Transverse colon (tissue), 4 donors: ENCODE results near the gene PRIM1. TPM values are rescaled to one million over a fixed set of nuclear protein-coding genes. Genes with fewer than 3 reads are reported as not detected.
"Not testable (repeated sequence)": the region's sequence is repeated elsewhere in the genome, so short reads cannot be mapped to it uniquely, and the experiment has no call there.

Source experiments
- DNase-seq: peaks from one replicate; pipeline ENCODE4 v3.0.0-alpha.2; 2019
- H3K27ac ChIP-seq, 4 donors: fragments of 200-600 bp; sonication (generic); 2 replicates each; pipeline ENCODE4 v1.5.1; 2016 to 2018; ENCODE audit warnings: inconsistent platforms in 4 of 4
- H3K27me3 ChIP-seq: fragments of 200-600 bp; sonication (generic); 2 replicates; pipeline ENCODE4 v1.5.1; 2017; ENCODE audit warnings: inconsistent platforms
- H3K36me3 ChIP-seq, 4 donors: fragments of 200-600 bp; sonication (generic); 2 replicates each; pipeline ENCODE4 v1.5.1; 2017 to 2019; ENCODE audit warnings: inconsistent platforms in 4 of 4
- H3K4me1 ChIP-seq, 4 donors: fragments of 200-600 bp; sonication (generic); 2 replicates each; pipeline ENCODE4 v1.5.1; 2017 to 2020; ENCODE audit warnings: inconsistent platforms in 4 of 4
- H3K4me3 ChIP-seq, 4 donors: fragments of 200-600 bp; sonication (generic); 1 replicate in 1 of 4; 2 replicates in 3 of 4; pipeline versions ENCODE4 v1.5.1 to v1.6.1; 2017 to 2019; ENCODE audit warnings: inconsistent platforms in 4 of 4
- H3K9me3 ChIP-seq, 2 donors: fragments of 200-600 bp; sonication (generic); 2 replicates each; pipeline ENCODE4 v1.5.1; 2017 to 2019; ENCODE audit warnings: inconsistent platforms in 2 of 2
- CTCF ChIP-seq, 5 experiments: fragments of 200-600 bp in 3 of 5; fragments of 450-650 bp in 2 of 5; sonication (generic) in 3 of 5; IDR thresholded peaks; 1 replicate in 2 of 5; 2 replicates in 3 of 5; pipeline ENCODE4 v1.5.1; 2016 to 2017; ENCODE audit warnings: antibody characterized with exemption in 5 of 5, inconsistent platforms in 3 of 5, mild to moderate bottlenecking in 2 of 5, moderate library complexity in 1 of 5
- EP300 ChIP-seq: sonication (generic); formaldehyde crosslinking; IDR thresholded peaks from one replicate; pipeline ENCODE4 v1.6.1; 2017; ENCODE audit warnings: antibody characterized with exemption, low read depth
- POLR2A ChIP-seq: fragments of 450-650 bp; IDR thresholded peaks from one replicate; pipeline ENCODE4 v1.6.1; 2016; ENCODE audit warnings: antibody characterized with exemption, mild to moderate bottlenecking, moderate library complexity
- POLR2AphosphoS5 ChIP-seq, 3 donors: sonication (generic); formaldehyde crosslinking; IDR thresholded peaks; one replicate each; pipeline ENCODE4 v1.6.1; 2016; ENCODE audit warnings: antibody characterized with exemption in 3 of 3
- WGBS, 2 donors: methylation state at CpG; one replicate each; pipeline ENCODE4 v1.1.5; 2018; ENCODE audit warnings: low coverage in 1 of 2; 5-methylcytosine and 5-hydroxymethylcytosine counted together
- in situ Hi-C, 4 donors: fragments of 200-750 bp; cut with MboI; loops; one replicate each; pipeline versions ENCODE4 v1.15.0 to v1.15.1; 2017; ENCODE audit warnings: low sequenced_read_pairs in 3 of 4, low pct_ligation_motif_present in 1 of 4, low pct_unique_long_range_greater_than_20kb in 1 of 4
- intact Hi-C: fragments of 100-400 bp; cut with DNase I; formaldehyde crosslinking; loops from one replicate; pipeline ENCODE4 v1.15.1; 2023; ENCODE audit warnings: low total_unique reads
- total RNA-seq, 4 donors: library from RNA; depleted of rRNA; stranded (reverse); fragments of >200 nt; gene quantifications; one replicate each; pipeline ENCODE4 v1.1.0, GENCODE V29; 2016

Gene PRIM1
- total RNA-seq, 4 donors from 2014 or later = 1.4 to 10.6 (median 5.6) TPM; not detected in 1

DNA sequence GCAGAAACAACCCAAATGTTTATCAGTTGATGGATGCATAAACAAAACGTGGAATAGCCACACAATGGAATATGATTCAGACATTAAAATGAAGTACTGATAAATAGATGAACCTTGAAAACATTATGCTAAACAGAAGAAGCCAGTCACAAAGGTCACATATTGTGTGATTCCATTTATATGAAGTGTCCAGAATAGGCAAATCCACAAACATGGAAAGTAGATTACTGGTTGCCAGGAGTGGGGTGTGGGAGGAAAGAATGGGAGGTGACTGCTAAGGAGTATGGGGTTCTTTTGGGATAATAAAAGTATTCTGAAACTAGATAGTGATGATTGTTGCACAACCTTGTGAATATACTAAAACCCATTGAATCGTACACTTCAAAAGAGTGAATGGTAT is 9.7 kb upstream of the PRIM1 start:
- in situ Hi-C loops (loop anchor here in 1 of 4 donors (25.0 kb wide), 1 partner anchor 425 kb away; no protein-coding TSS in a partner anchor), intact Hi-C loops (no loop called here)
- H3K27ac ChIP-seq = no peak overlapping the region
- H3K36me3 ChIP-seq = no peaks in the 10 kb centered on the region
- H3K27me3 ChIP-seq = no peaks in the 10 kb centered on the region
- H3K4me3 ChIP-seq = no peak overlapping the region
- peaks cover 0 to 8% of the 10 kb centered on the region in 2 donors for H3K9me3 ChIP-seq
- no peak for DNase-seq
- H3K4me1 ChIP-seq = no peaks in the 10 kb centered on the region
- TF ChIP-seq POLR2AphosphoS5 (IDR thresholded peaks at IDR 0.05) (no peak), POLR2A (no peak), EP300 (no peak), CTCF (IDR thresholded peaks at IDR 0.05) (no peak)
- WGBS, 2 donors = 52 to 58% methylated on average over 2 of the region's 2 CpGs

GRCh38 chr12:56760460-56760859 is 8.3 kb upstream of the PRIM1 start:
- intact Hi-C loops = no loop called here
- Histone ChIP-seq H3K4me1 (no peaks in the 10 kb centered on the region), H3K4me3 (no peak overlapping the region), H3K27ac (no peak overlapping the region), H3K9me3 (peaks cover 0 to 8% of the 10 kb centered on the region in 2 donors), H3K36me3 (no peaks in the 10 kb centered on the region), H3K27me3 (no peaks in the 10 kb centered on the region)
- DNase-seq = no peak
- 85% methylated on average over 7 of the region's 7 CpGs; no CpG with 5 or more reads in 1 of the 2 donors for WGBS, 2 donors
- no peak for TF ChIP-seq POLR2A
- in situ Hi-C loops = loop anchor here in 1 of 4 donors (25.0 kb wide), 1 partner anchor 427 kb away; no protein-coding TSS in a partner anchor

DNA sequence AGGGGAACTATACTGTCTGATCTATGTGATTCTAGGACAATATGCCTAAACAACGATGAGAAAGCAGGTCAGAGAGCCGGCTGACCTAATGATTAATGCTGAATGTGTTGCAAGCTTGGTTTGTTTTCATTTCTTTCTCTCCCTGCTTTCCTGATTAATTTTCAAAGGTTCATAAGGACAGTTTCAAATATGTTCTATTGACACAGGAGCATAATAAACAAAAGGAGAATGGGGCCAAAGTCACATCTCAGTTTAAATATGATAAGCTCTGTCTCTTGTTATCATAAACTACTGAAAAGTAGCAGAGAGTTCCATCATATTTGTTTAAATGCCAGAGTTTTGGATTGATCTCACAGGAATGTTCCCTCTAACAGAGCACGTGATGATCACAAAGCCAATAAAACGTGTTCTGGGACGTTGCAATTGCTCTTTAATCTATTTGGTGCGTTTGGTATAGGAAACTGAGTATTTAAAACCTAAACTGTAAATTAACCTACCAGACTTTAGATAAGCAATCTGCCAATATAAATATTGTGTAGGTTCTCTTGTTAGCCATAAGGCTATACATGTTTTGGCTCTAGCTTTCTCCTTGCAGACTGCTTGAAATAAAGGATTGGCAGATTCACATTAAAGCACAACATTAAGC is 7.3 kb upstream of the PRIM1 start:
- H3K4me1 ChIP-seq = no peaks in the 10 kb centered on the region
- in situ Hi-C loops = loop anchor here (5.0 to 25.0 kb wide), 3 partner anchors 228 to 428 kb away; a partner anchor contains a TSS
- H3K36me3 ChIP-seq = no peaks in the 10 kb centered on the region
- H3K4me3 ChIP-seq = no peak overlapping the region
- WGBS, 2 donors = 47 to 53% methylated on average over 6 of the region's 6 CpGs
- peaks cover 0 to 8% of the 10 kb centered on the region in 2 donors for H3K9me3 ChIP-seq
- TF ChIP-seq POLR2A (no peak), CTCF (IDR thresholded peaks at IDR 0.05) (no peak), EP300 (no peak), POLR2AphosphoS5 (IDR thresholded peaks at IDR 0.05) (no peak)
- DNase-seq = no peak
- no peaks in the 10 kb centered on the region for H3K27me3 ChIP-seq
- no peak overlapping the region for H3K27ac ChIP-seq
- intact Hi-C loops = no loop called here

DNA sequence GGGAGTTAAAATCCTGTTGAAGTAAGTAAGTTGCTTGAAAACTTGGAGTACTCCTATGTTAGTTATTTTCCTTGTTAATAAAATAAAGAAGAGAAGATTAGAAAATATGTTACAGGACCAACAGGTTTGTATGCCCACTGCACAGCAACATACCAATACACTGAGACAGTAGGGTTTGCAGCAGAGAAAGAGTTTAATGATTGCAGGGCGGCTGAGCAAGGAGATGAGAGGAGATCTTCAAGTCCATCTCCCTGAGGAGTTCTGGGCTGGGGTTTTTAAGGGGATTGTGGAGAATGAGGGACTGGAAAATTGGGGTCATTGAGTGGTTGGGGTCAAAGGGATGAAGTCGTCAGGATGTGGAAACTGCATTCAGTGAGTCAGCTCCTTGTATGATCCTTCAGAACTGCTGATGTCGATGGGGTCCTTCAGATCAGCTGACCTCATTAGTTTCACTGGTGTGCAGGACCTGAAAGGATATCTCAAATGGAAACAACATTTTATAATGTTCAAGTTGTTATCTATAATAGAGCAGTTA is 6.7 kb upstream of the PRIM1 start:
- H3K4me1 ChIP-seq = no peaks in the 10 kb centered on the region
- no peak for DNase-seq
- H3K36me3 ChIP-seq = no peaks in the 10 kb centered on the region
- 77 to 84% methylated on average over 3 of the region's 3 CpGs for WGBS, 2 donors
- TF ChIP-seq CTCF (IDR thresholded peaks at IDR 0.05) (no peak), EP300 (no peak), POLR2A (no peak), POLR2AphosphoS5 (IDR thresholded peaks at IDR 0.05) (no peak)
- intact Hi-C loops (no loop called here), in situ Hi-C loops (loop anchor here (5.0 to 25.0 kb wide), 3 partner anchors 229 to 429 kb away; a partner anchor contains a TSS)
- no peak overlapping the region for H3K27ac ChIP-seq
- H3K27me3 ChIP-seq = no peaks in the 10 kb centered on the region
- no peak overlapping the region for H3K4me3 ChIP-seq
- H3K9me3 ChIP-seq = peaks cover 0 to 8% of the 10 kb centered on the region in 2 donors

DNA sequence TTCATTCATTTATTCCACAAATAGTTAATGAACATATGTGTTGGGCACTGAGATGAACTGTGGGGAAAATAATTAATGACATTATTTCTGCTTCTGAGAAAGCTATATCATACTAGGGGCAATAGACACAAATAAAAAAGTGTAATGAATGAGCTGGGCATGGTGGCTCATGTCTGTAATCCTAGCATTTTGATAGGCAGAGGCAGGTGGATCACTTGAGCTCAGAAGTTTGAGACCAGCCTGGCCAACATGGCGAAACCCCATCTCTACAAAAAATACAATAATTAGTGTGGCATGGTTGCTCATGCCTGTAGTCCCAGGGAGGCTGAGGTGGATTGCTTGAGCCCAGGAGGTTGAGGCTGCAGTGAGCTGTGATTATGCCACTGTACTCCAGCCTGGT is 5.8 kb upstream of the PRIM1 start:
- 93 to 100% methylated on average over 1 of the region's 1 CpG for WGBS, 2 donors
- H3K9me3 ChIP-seq, H3K36me3 ChIP-seq, H3K4me1 ChIP-seq, DNase-seq, H3K4me3 ChIP-seq, H3K27ac ChIP-seq, H3K27me3 ChIP-seq: not testable (repeated sequence)
- in situ Hi-C loops = loop anchor here (5.0 to 25.0 kb wide), 3 partner anchors 229 to 429 kb away; a partner anchor contains a TSS
- intact Hi-C loops = loop anchor here (2.0 kb wide), 1 partner anchor 229 kb away; no protein-coding TSS in a partner anchor
